Measurements from ENCODE around the gene VPS52. TPM values are rescaled to one million over a fixed set of nuclear protein-coding genes. Genes with fewer than 3 reads are reported as not detected.

The VPS52 gene
- total and polyA plus RNA-seq, 9 of the 15 experiments (the other 6 are each of a cell fraction or from before 2014, with no cell fraction given), result 24.4 to 103 (median 40.2) TPM

DNA sequence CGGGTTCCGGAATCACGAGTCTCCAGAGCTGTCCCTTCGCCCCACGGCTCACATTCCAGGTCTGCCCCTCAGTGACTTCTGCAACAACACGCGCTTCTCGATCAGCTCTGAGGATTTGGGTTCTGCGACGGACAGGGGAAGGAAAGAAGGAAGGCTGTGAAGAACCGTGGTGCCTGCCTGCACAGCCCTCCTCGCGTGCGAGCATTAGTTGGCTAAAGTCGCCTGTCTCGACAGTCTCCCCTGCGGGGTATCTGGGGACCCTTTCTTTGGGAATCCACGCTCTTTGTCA is 23.1 kb downstream of the VPS52 start (continued):
- TF ChIP-seq, protein P1, sequence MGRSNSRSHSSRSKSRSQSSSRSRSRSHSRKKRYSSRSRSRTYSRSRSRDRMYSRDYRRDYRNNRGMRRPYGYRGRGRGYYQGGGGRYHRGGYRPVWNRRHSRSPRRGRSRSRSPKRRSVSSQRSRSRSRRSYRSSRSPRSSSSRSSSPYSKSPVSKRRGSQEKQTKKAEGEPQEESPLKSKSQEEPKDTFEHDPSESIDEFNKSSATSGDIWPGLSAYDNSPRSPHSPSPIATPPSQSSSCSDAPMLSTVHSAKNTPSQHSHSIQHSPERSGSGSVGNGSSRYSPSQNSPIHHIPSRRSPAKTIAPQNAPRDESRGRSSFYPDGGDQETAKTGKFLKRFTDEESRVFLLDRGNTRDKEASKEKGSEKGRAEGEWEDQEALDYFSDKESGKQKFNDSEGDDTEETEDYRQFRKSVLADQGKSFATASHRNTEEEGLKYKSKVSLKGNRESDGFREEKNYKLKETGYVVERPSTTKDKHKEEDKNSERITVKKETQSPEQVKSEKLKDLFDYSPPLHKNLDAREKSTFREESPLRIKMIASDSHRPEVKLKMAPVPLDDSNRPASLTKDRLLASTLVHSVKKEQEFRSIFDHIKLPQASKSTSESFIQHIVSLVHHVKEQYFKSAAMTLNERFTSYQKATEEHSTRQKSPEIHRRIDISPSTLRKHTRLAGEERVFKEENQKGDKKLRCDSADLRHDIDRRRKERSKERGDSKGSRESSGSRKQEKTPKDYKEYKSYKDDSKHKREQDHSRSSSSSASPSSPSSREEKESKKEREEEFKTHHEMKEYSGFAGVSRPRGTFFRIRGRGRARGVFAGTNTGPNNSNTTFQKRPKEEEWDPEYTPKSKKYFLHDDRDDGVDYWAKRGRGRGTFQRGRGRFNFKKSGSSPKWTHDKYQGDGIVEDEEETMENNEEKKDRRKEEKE (IDR thresholded peaks at IDR 0.05; ENCODE audit: borderline replicate concordance in 1 of 2, control insufficient read depth in 1 of 2, low read depth in 2 of 2, low read length in 1 of 2), result 0 out of 4 replicates have a peak, but pooled peaks of 1 of the 2 experiments have one; percentile 36
- TF ChIP-seq OTX1 (CRISPR knock-in tag; IDR thresholded peaks at IDR 0.05), result 0 out of 2 replicates have a peak, but pooled peaks have one; percentile 10
- 0 out of 2 replicates have a peak, but pooled peaks have one; percentile 4 for TF ChIP-seq GTF2E2 (tag; IDR thresholded peaks at IDR 0.05)
- no peak for TF ChIP-seq MECOM (CRISPR knock-in tag; IDR thresholded peaks at IDR 0.05)
- TF ChIP-seq FOXK2 (conservative IDR thresholded peaks at IDR 0.05 in 1 of 2, IDR thresholded peaks at IDR 0.05 in 1 of 2; ENCODE audit: low read depth in 2 of 2), result peak in 1 of 2 experiments; percentile 7; a peak in 1 of 4 replicates
- no peak; the same call in 1 of the 2 replicates for TF ChIP-seq POLR2A (conservative IDR thresholded peaks at IDR 0.05)
- TF ChIP-seq, protein P2, sequence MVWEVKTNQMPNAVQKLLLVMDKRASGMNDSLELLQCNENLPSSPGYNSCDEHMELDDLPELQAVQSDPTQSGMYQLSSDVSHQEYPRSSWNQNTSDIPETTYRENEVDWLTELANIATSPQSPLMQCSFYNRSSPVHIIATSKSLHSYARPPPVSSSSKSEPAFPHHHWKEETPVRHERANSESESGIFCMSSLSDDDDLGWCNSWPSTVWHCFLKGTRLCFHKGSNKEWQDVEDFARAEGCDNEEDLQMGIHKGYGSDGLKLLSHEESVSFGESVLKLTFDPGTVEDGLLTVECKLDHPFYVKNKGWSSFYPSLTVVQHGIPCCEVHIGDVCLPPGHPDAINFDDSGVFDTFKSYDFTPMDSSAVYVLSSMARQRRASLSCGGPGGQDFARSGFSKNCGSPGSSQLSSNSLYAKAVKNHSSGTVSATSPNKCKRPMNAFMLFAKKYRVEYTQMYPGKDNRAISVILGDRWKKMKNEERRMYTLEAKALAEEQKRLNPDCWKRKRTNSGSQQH (CRISPR knock-in tag; IDR thresholded peaks at IDR 0.05), result peak; percentile 6; the same call in 1 of the 2 replicates
- peak; percentile 16; the same call in 1 of the 2 replicates for TF ChIP-seq HDGF (IDR thresholded peaks at IDR 0.05)
- no peak for TF ChIP-seq KLF1 (tag; IDR thresholded peaks at IDR 0.05)
- TF ChIP-seq, protein P3, sequence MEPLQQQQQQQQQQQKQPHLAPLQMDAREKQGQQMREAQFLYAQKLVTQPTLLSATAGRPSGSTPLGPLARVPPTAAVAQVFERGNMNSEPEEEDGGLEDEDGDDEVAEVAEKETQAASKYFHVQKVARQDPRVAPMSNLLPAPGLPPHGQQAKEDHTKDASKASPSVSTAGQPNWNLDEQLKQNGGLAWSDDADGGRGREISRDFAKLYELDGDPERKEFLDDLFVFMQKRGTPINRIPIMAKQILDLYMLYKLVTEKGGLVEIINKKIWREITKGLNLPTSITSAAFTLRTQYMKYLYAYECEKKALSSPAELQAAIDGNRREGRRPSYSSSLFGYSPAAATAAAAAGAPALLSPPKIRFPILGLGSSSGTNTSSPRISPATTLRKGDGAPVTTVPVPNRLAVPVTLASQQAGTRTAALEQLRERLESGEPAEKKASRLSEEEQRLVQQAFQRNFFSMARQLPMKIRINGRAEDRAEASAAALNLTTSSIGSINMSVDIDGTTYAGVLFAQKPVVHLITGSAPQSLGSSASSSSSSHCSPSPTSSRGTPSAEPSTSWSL (CRISPR knock-in tag; IDR thresholded peaks at IDR 0.05; ENCODE audit: borderline replicate concordance), result 0 out of 2 replicates have a peak, but pooled peaks have one; percentile 48
- no peak for TF ChIP-seq HNRNPLL (IDR thresholded peaks at IDR 0.05; ENCODE audit: low read depth, low read length, poor library complexity, severe bottlenecking)
- TF ChIP-seq ZNF76 (CRISPR knock-in tag; IDR thresholded peaks at IDR 0.05; ENCODE audit: borderline replicate concordance), result no peak
- TF ChIP-seq, protein P4, sequence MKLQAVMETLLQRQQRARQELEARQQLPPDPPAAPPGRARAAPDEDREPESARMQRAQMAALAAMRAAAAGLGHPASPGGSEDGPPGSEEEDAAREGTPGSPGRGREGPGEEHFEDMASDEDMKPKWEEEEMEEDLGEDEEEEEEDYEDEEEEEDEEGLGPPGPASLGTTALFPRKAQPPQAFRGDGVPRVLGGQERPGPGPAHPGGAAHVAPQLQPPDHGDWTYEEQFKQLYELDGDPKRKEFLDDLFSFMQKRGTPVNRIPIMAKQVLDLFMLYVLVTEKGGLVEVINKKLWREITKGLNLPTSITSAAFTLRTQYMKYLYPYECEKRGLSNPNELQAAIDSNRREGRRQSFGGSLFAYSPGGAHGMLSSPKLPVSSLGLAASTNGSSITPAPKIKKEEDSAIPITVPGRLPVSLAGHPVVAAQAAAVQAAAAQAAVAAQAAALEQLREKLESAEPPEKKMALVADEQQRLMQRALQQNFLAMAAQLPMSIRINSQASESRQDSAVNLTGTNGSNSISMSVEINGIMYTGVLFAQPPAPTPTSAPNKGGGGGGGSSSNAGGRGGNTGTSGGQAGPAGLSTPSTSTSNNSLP (IDR thresholded peaks at IDR 0.05; ENCODE audit: borderline replicate concordance, low read depth, low read length), result no peak
- TF ChIP-seq SUPT5H (IDR thresholded peaks at IDR 0.05), result 0 out of 2 replicates have a peak, but pooled peaks have one; percentile 5
